DND-41 (cell line): ENCODE measurements around the gene ZNF497.
A peak's percentile ranks its signal among the peaks of the same experiment; 100 is the strongest.

Experiments used
- ATAC-seq: fragments of 200-7000 bp; cut with Tn5 transposase; 3 replicates; pipeline ENCODE4 v1.9.1; 2021; ENCODE audit warnings: low read depth; ENCODE audit not compliant: insufficient read depth
- DNase-seq: peaks from one replicate; pipeline ENCODE4 v3.0.0-alpha.2; 2020
- H2AFZ ChIP-seq: 2 replicates; pipeline ENCODE4 v1.6.0; 2012; ENCODE audit warnings: low read depth, low read length
- H3K27ac ChIP-seq: 2 replicates; pipeline ENCODE4 v1.5.1; 2012; ENCODE audit warnings: low read length, inconsistent platforms
- H3K27me3 ChIP-seq: fragments of 200-600 bp; sonication (generic); 2 replicates; pipeline ENCODE4 v1.6.0; 2012; ENCODE audit warnings: low read length, mild to moderate bottlenecking, inconsistent platforms; ENCODE audit not compliant: insufficient read depth, poor library complexity
- H3K36me3 ChIP-seq: 2 replicates; pipeline ENCODE4 v1.5.1; 2012; ENCODE audit warnings: low read length, inconsistent platforms; ENCODE audit not compliant: insufficient read depth
- H3K4me1 ChIP-seq: 2 replicates; pipeline ENCODE4 v1.5.1; 2012; ENCODE audit warnings: mild to moderate bottlenecking, low read length; ENCODE audit not compliant: insufficient read depth
- H3K4me2 ChIP-seq: 2 replicates; pipeline ENCODE4 v1.6.0; 2012; ENCODE audit warnings: mild to moderate bottlenecking, moderate library complexity, low read length, inconsistent platforms; ENCODE audit not compliant: insufficient read depth
- H3K4me3 ChIP-seq, 2 experiments: fragments of 200-600 bp in 1 of 2; shearing (Covaris generic) in 1 of 2; 2 replicates each; pipeline ENCODE4 v1.5.1; 2012 to 2016; ENCODE audit warnings: inconsistent platforms in 2 of 2, low read length in 2 of 2, mild to moderate bottlenecking in 2 of 2, low read depth in 1 of 2, moderate library complexity in 1 of 2
- H3K79me2 ChIP-seq: 2 replicates; pipeline ENCODE4 v1.6.0; 2012; ENCODE audit warnings: low read length, inconsistent platforms; ENCODE audit not compliant: insufficient read depth
- H3K9ac ChIP-seq: 2 replicates; pipeline ENCODE4 v1.6.0; 2012; ENCODE audit warnings: low read depth, mild to moderate bottlenecking, inconsistent platforms, low read length, moderate library complexity
- H3K9me3 ChIP-seq: 2 replicates; pipeline ENCODE4 v1.5.1; 2012; ENCODE audit warnings: low read length, moderate library complexity, mild to moderate bottlenecking, inconsistent platforms; ENCODE audit not compliant: insufficient read depth, severe bottlenecking
- H4K20me1 ChIP-seq: 2 replicates; pipeline ENCODE4 v1.6.0; 2012; ENCODE audit warnings: low read length; ENCODE audit not compliant: insufficient read depth
- CTCF ChIP-seq: IDR thresholded peaks from 2 replicates; pipeline ENCODE4 v1.5.1; 2012; ENCODE audit warnings: borderline replicate concordance, low read length, moderate library complexity, mild to moderate bottlenecking; ENCODE audit not compliant: poor library complexity, severe bottlenecking; ENCODE audit errors: extremely low read depth
- EZH2 ChIP-seq: IDR thresholded peaks from 3 replicates; pipeline ENCODE4 v1.6.1; 2012; ENCODE audit warnings: borderline replicate concordance, low read depth, mild to moderate bottlenecking, moderate library complexity, low read length, inconsistent platforms; ENCODE audit not compliant: severe bottlenecking

The ZNF497 gene

GRCh38 chr19:58361900-58362271 is 665 bp downstream of the ZNF497 start:
- H3K36me3 ChIP-seq: peaks cover 6% of the 10 kb centered on the region; the same call in 1 of the 2 replicates
- DNase-seq (peak; percentile 55), ATAC-seq (peak; percentile 9)
- TF ChIP-seq CTCF (no peak), EZH2 (no peak)
- H3K9ac ChIP-seq: peak overlapping the region; percentile 97
- H3K27ac ChIP-seq: peak overlapping the region; percentile 85
- peaks cover 14% of the 10 kb centered on the region for H3K79me2 ChIP-seq
- H2AFZ ChIP-seq: peak overlapping the region; percentile 98
- peak overlapping the region; percentile 99 for H3K4me3 ChIP-seq
- H3K4me1 ChIP-seq: peaks cover 18% of the 10 kb centered on the region
- peak overlapping the region; percentile 99 for H3K4me2 ChIP-seq
- H3K27me3 ChIP-seq: no peaks in the 10 kb centered on the region
- no peaks in the 10 kb centered on the region for H3K9me3 ChIP-seq
- H4K20me1 ChIP-seq: no peaks in the 10 kb centered on the region

GRCh38 chr19:58357481-58358145 is 4.9 kb downstream of the ZNF497 start:
- Histone ChIP-seq H3K9ac (no peak overlapping the region), H3K79me2 (peaks cover 14% of the 10 kb centered on the region), H3K4me3 (no peak overlapping the region), H3K27me3 (no peaks in the 10 kb centered on the region), H3K4me2 (no peak overlapping the region), H3K9me3 (no peaks in the 10 kb centered on the region), H3K36me3 (peaks cover 15% of the 10 kb centered on the region), H3K4me1 (peaks cover 12% of the 10 kb centered on the region), H4K20me1 (0 out of 2 replicates have a peak, but pooled peaks cover 7% of the 10 kb centered on the region), H3K27ac (no peak overlapping the region), H2AFZ (no peak overlapping the region)
- TF ChIP-seq CTCF (no peak), EZH2 (no peak)
- no peak for DNase-seq
- no peak for ATAC-seq

GRCh38 chr19:58356766-58357480 is 5.6 kb downstream of the ZNF497 start:
- Histone ChIP-seq H3K27me3 (no peaks in the 10 kb centered on the region), H3K79me2 (peaks cover 10% of the 10 kb centered on the region), H3K4me2 (no peak overlapping the region), H3K4me3 (no peak overlapping the region), H3K9me3 (no peaks in the 10 kb centered on the region), H2AFZ (no peak overlapping the region), H3K36me3 (peaks cover 11% of the 10 kb centered on the region), H3K27ac (no peak overlapping the region), H3K9ac (no peak overlapping the region), H3K4me1 (peaks cover 10% of the 10 kb centered on the region), H4K20me1 (peaks cover 7% of the 10 kb centered on the region; the same call in 1 of the 2 replicates)
- DNase-seq (no peak), ATAC-seq (no peak)
- TF ChIP-seq EZH2 (no peak), CTCF (no peak)
